GM10266 (cell line): ENCODE results near the gene FSIP1.

Source experiments
- DNase-seq: peaks from one replicate; pipeline ENCODE4 v3.0.0; 2012; ENCODE audit errors: extremely low spot score
- CTCF ChIP-seq: IDR thresholded peaks from 2 replicates; pipeline ENCODE4 v1.5.1; 2012; ENCODE audit warnings: mild to moderate bottlenecking, low read depth; ENCODE audit not compliant: control insufficient read depth, insufficient read depth; ENCODE audit errors: missing control alignments

The FSIP1 gene

GRCh38 chr15:39721893-39722292, 60.7 kb downstream of the FSIP1 start:
- no peak for DNase-seq
- TF ChIP-seq CTCF: no peak

- no peak for DNase-seq
- TF ChIP-seq CTCF: no peak
Observed at GRCh38 chr15:39720621-39721611, 61.7 kb downstream of the FSIP1 start.

GRCh38 chr15:39720081-39720480, 62.6 kb downstream of the FSIP1 start:
- no peak for TF ChIP-seq CTCF
- DNase-seq: no peak

- no peak for DNase-seq
Observed at GRCh38 chr15:39719109-39719508, 63.5 kb downstream of the FSIP1 start.

GRCh38 chr15:39717134-39717533, 65.5 kb downstream of the FSIP1 start:
- TF ChIP-seq CTCF: no peak
- DNase-seq: no peak

More at GRCh38 chr15:39719109-39719508, 63.5 kb downstream of the FSIP1 start:
- TF ChIP-seq CTCF: no peak

GRCh38 chr15:39714251-39714650, 68.4 kb downstream of the FSIP1 start:
- DNase-seq: no peak
- TF ChIP-seq CTCF: no peak

- no peak for TF ChIP-seq CTCF
- no peak for DNase-seq
Observed at GRCh38 chr15:39713846-39714245, 68.8 kb downstream of the FSIP1 start.
